NCI-H2171 treated with DMSO at 0.1 percent for 48 hours (cell line): Measurements from ENCODE around the gene CYB5R4.
"Not testable (repeated sequence)": the region's sequence is repeated elsewhere in the genome, so short reads cannot be mapped to it uniquely, and the experiment has no call there.

Experiments used
- DNase-seq: peaks from one replicate; lab custom pipeline; 2025; lab: John Stamatoyannopoulos, UW

CYB5R4 gene

GRCh38 chr6:83914953-83915352, 55.5 kb downstream of the CYB5R4 start:
- DNase-seq = no peak

- DNase-seq = no peak
Observed at GRCh38 chr6:83917001-83917400, 57.5 kb downstream of the CYB5R4 start.

GRCh38 chr6:83920017-83920416, 60.5 kb downstream of the CYB5R4 start:
- DNase-seq = no peak

- DNase-seq = no peak
Observed at GRCh38 chr6:83921315-83921714, 61.8 kb downstream of the CYB5R4 start.

GRCh38 chr6:83927470-83927869, 68.0 kb downstream of the CYB5R4 start:
- no peak for DNase-seq

GRCh38 chr6:83928286-83928685, 68.8 kb downstream of the CYB5R4 start:
- no peak for DNase-seq

- not testable (repeated sequence) for DNase-seq
Observed at GRCh38 chr6:83946201-83946833, 86.8 kb downstream of the CYB5R4 start.

- DNase-seq = not testable (repeated sequence)
Observed at GRCh38 chr6:83947983-83948382, 88.5 kb downstream of the CYB5R4 start.

- DNase-seq = no peak
Observed at GRCh38 chr6:83948851-83949250, 89.4 kb downstream of the CYB5R4 start.

GRCh38 chr6:83951423-83951822, 91.9 kb downstream of the CYB5R4 start:
- not testable (repeated sequence) for DNase-seq

- no peak for DNase-seq
Observed at GRCh38 chr6:83952830-83953229, 93.3 kb downstream of the CYB5R4 start.

GRCh38 chr6:83954371-83954770, 94.9 kb downstream of the CYB5R4 start:
- no peak for DNase-seq

GRCh38 chr6:83958241-83958685, 98.8 kb downstream of the CYB5R4 start:
- DNase-seq = no peak

- DNase-seq = no peak
Observed at GRCh38 chr6:83960664-83961063, 101.2 kb downstream of the CYB5R4 start.

- no peak for DNase-seq
Observed at GRCh38 chr6:83962582-83962981, 103.1 kb downstream of the CYB5R4 start.

- no peak for DNase-seq
Observed at GRCh38 chr6:83966539-83966938, 107.0 kb downstream of the CYB5R4 start.

GRCh38 chr6:83970582-83970981, 111.1 kb downstream of the CYB5R4 start:
- no peak for DNase-seq

GRCh38 chr6:83974409-83975050, 115.0 kb downstream of the CYB5R4 start:
- no peak for DNase-seq

GRCh38 chr6:83976037-83976755, 116.7 kb downstream of the CYB5R4 start:
- no peak for DNase-seq

- no peak for DNase-seq
Observed at GRCh38 chr6:83976871-83977270, 117.4 kb downstream of the CYB5R4 start.

GRCh38 chr6:83978324-83978734, 118.8 kb downstream of the CYB5R4 start:
- DNase-seq = no peak

- DNase-seq = no peak
Observed at GRCh38 chr6:83978997-83979396, 119.5 kb downstream of the CYB5R4 start.

- no peak for DNase-seq
Observed at GRCh38 chr6:83984411-83984810, 124.9 kb downstream of the CYB5R4 start.
